RWPE2 (cell line): Measurements from ENCODE around the gene LCN10.
A peak's percentile ranks its signal among the peaks of the same experiment; 100 is the strongest.
"Not testable (repeated sequence)": the region's sequence is repeated elsewhere in the genome, so short reads cannot be mapped to it uniquely, and the experiment has no call there.

Experiments
- ATAC-seq: fragments of 200-7000 bp; cut with Tn5 transposase; 3 replicates; pipeline ENCODE4 v1.9.1; 2021; ENCODE audit warnings: low read depth
- DNase-seq: peaks from one replicate; pipeline ENCODE4 v3.0.0-alpha.2; 2020; ENCODE audit warnings: low spot score
- H3K27ac ChIP-seq: fragments of 450-650 bp; 2 replicates; pipeline ENCODE4 v1.5.1; 2017; ENCODE audit warnings: mild to moderate bottlenecking; ENCODE audit not compliant: poor library complexity, severe bottlenecking
- H3K27me3 ChIP-seq: fragments of 250-450 bp; sonication (Bioruptor Pico); 2 replicates; pipeline ENCODE4 v1.5.1; 2021; ENCODE audit warnings: mild to moderate bottlenecking, moderate library complexity; ENCODE audit not compliant: insufficient read depth, poor library complexity, severe bottlenecking
- H3K36me3 ChIP-seq: fragments of 250-450 bp; sonication (Bioruptor Pico); 2 replicates; pipeline ENCODE4 v1.5.1; 2020; ENCODE audit warnings: low read depth, mild to moderate bottlenecking, moderate library complexity
- H3K4me1 ChIP-seq: fragments of 250-450 bp; sonication (Bioruptor Pico); 2 replicates; pipeline ENCODE4 v1.5.1; 2021; ENCODE audit warnings: mild to moderate bottlenecking, moderate library complexity; ENCODE audit not compliant: insufficient read depth, poor library complexity, severe bottlenecking
- H3K4me3 ChIP-seq: fragments of 250-450 bp; sonication (Bioruptor Pico); 2 replicates; pipeline ENCODE4 v1.5.1; 2021; ENCODE audit warnings: mild to moderate bottlenecking, moderate library complexity; ENCODE audit not compliant: severe bottlenecking
- H3K9me3 ChIP-seq: fragments of 250-450 bp; sonication (Bioruptor Pico); 2 replicates; pipeline ENCODE4 v1.5.1; 2021; ENCODE audit warnings: mild to moderate bottlenecking, moderate library complexity; ENCODE audit not compliant: severe bottlenecking
- CTCF ChIP-seq: fragments of 450-650 bp; IDR thresholded peaks from one replicate; pipeline ENCODE4 v1.5.1; 2017; ENCODE audit warnings: mild to moderate bottlenecking, moderate library complexity; ENCODE audit not compliant: poor library complexity, severe bottlenecking

Gene LCN10

GRCh38 chr9:136766410-136767120 lies 23.8 kb upstream of the LCN10 start:
- H3K27me3 ChIP-seq, ATAC-seq, H3K36me3 ChIP-seq, H3K4me1 ChIP-seq, H3K27ac ChIP-seq, H3K9me3 ChIP-seq, H3K4me3 ChIP-seq: not testable (repeated sequence)
- peak; percentile 38 for TF ChIP-seq CTCF
- peak; percentile 65 for DNase-seq

- not testable (repeated sequence) for H3K9me3 ChIP-seq, H3K4me1 ChIP-seq, H3K36me3 ChIP-seq, H3K4me3 ChIP-seq, H3K27me3 ChIP-seq, ATAC-seq, H3K27ac ChIP-seq
- peak; percentile 35 for DNase-seq
Observed at GRCh38 chr9:136765745-136766409, 23.1 kb upstream of the LCN10 start.

- peak; percentile 46 for DNase-seq
- H3K9me3 ChIP-seq: no peaks in the 10 kb centered on the region
- H3K27ac ChIP-seq: no peak overlapping the region
- no peaks in the 10 kb centered on the region for H3K36me3 ChIP-seq
- H3K27me3 ChIP-seq: peaks cover 5% of the 10 kb centered on the region
- no peak for ATAC-seq
- no peaks in the 10 kb centered on the region for H3K4me1 ChIP-seq
- no peak overlapping the region for H3K4me3 ChIP-seq
- no peak for TF ChIP-seq CTCF
Observed at GRCh38 chr9:136765041-136765440, 22.3 kb upstream of the LCN10 start.

GRCh38 chr9:136764301-136764891 lies 21.7 kb upstream of the LCN10 start, which contains the start of gene LCN15:
Gene LCN15, minus strand, starts transcription at chr9:136764518. Its CDS starts 30 bp downstream, at chr9:136764488.
- no peaks in the 10 kb centered on the region for H3K9me3 ChIP-seq
- no peaks in the 10 kb centered on the region for H3K4me1 ChIP-seq
- H3K4me3 ChIP-seq: no peak within 1 kb of the TSS
- peak; percentile 55 for DNase-seq
- no peaks in the 10 kb centered on the region for H3K36me3 ChIP-seq
- TF ChIP-seq CTCF: no peak
- H3K27me3 ChIP-seq: peaks cover 5% of the 10 kb centered on the region
- no peak within 1 kb of the TSS for H3K27ac ChIP-seq
- no peak for ATAC-seq

GRCh38 chr9:136763649-136764035 lies 20.9 kb upstream of the LCN10 start:
- Histone ChIP-seq H3K27me3 (peaks cover 5% of the 10 kb centered on the region), H3K4me1 (no peaks in the 10 kb centered on the region), H3K4me3 (no peak overlapping the region), H3K27ac (no peak overlapping the region), H3K36me3 (no peaks in the 10 kb centered on the region), H3K9me3 (no peaks in the 10 kb centered on the region)
- TF ChIP-seq CTCF: no peak
- ATAC-seq (no peak), DNase-seq (peak; percentile 56)
